EL (cell line): ENCODE results near the gene NUDT3.
"Not testable (repeated sequence)": the region's sequence is repeated elsewhere in the genome, so short reads cannot be mapped to it uniquely, and the experiment has no call there.

Experiments
- DNase-seq: peaks from one replicate; pipeline ENCODE4 v3.0.0-alpha.2; 2016

The NUDT3 gene

DNA sequence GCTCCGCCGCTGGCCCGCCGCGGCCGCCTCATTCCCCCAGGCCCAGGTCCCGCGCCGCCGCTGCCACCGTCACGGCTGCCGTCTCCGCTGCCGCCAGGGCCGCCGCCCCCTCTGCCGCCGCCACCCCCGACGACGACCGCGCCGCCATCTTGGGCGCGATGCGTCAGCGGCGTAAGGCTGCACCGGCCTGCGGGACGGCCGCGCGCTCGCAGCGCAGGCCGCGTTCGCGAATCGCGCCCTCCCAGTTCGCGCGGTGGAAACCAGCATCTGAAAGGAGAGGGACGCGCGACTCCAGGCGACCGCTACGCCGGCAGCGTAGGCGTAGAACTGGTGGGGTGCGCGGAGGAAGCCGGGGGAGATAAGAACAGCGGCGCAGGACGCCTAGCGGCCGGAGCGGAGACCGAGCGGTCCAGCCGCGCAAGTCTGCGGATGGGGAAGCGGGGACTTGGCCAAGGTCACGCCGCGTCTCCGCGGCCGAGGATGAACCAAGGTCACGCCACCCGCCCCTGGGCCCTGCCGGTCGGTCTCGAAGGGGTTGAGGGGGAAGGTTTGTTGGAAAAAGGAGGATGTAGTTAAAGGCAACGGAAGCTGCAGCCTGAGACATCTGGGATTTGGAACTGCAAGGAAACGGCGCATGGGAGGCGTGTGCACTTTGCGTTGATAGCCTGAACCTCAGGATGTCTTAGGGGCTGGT is at the start of gene NUDT3:
Gene NUDT3 (minus strand): TSS at position 173 of the 694 bp plus-strand sequence. CDS start 307 bp downstream, outside the sequence.
- peak; percentile 92 for DNase-seq

DNA sequence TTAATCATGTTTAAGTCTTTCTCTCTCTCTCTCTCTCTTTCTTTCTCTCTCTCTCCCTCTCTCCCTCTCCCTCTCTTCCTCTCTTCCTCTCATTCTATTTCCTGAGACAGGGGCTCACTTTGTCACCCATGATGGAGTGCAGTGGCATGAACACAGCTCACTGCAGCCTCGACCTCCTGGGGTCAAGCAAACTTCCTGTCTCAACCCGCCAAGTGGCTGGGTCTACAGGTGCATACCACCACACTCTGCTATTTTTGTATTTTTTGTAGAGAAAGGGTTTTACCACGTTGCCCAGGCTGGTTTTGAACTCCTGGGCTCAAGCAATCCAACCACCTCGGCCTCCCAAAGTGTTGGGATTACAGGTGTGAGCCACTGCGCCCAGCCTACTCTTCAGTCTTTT is 49.1 kb upstream of the NUDT3 start:
- no peak for DNase-seq

DNA sequence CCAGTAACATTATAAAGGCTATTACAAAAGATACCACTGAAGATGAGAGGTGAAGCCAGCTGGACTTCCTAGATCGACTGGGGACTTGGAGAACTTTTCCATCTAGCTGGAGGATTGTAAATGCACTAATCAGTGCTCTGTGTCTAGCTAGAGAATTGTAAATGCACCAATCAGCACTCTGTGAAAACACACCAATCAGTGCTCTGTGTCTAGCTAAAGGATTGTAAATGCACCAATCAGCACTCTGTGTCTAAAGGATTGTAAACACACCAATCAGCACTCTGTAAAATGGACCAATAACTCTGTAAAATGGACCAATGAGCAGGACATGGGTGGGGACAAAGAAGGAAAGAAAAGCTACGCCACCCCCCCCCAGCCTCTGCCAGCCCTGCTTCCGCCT is 47.0 kb upstream of the NUDT3 start:
- no peak for DNase-seq

DNA sequence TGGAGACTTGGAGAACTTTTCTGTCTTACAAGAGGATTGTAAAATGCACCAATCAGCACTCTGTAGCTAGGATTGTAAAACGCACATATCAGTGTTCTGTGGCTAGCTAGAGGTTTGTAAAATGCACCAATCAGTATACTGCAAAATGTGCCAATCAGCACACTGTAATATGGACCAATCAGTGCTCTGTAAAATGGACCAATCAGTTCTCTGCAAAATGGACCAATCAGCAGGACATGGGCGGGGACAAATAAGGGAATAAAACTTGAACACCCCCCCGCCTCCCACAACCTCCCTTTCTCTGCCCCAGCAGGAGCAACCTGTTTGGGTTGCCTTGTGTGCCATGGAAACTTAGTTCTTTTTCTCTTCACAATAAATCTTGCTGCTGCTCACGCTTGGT is 46.2 kb upstream of the NUDT3 start:
- no peak for DNase-seq

DNA sequence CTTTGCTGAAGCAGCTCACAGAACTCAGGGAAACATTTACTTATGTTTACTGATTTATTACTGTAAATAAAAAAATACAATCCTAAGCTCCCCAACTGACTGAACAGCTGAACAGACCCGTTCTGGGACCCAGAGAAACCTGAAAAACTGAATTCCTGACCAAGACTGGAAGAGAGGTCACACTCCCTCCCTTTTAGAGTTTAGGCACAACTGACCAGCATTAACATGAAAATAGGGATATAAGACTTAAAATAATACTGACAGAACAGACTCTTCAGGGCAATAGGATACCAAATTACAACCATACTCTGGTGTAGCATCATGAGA is 45.1 kb upstream of the NUDT3 start:
- no peak for DNase-seq

DNA sequence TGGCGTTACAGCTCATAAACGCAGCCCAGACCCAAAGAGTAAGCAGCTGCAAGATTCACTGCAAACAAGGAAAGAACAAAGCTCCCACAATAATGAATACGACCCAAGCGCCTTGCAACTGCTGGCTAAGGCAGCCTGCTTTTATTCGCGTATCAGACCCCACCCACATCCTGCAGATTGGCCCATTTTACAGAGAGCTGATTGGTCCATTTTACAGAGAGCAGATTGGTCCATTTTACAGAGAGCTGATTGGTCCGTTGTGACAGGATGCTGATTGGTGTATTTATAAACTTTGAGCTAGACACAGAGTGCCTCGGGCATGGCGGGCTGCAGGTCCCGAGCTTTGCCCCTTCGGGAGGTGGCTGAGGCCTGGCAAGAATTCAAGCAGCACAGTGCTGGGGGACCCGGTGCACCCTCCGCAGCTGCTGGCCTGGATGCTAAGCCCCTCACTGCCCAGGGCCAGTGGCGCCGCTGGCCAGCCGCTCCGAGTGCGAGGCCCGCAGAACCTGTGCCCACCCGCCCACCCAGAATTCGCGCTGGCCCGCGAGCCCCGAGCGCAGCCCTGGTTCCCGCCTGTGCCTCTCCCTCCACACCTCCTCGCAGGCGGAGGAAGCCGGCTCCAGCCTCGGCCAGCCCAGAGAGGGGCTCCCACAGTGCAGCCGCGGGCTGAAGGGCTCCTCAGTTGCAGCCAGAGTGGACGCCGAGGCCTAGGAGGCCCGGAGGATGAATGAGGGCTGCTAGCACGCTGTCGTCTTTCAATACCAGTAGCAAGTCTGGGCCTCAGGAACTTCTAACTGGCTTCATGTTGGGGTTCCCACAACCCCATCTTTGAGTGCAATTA is 44.6 kb upstream of the NUDT3 start:
- DNase-seq, result no peak

DNA sequence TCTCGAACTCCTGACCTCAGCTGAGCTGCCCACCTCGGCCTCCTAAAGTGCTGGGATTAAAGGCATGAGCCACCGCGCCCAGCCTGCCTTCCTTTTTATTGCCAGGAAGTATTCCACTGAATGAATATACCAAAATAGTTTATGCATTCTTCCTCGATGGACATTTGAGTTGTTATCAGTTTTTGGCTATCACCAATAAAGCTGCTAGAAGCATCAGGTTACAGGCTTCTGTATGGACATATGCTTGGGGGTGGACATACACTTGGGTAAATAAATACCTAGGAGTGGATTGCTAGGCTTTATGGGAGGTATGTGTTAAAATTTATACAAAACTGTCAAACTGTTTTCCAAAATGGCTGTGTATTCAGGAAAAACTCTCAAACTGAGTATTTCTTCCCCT is 43.4 kb upstream of the NUDT3 start:
- DNase-seq, result no peak

DNA sequence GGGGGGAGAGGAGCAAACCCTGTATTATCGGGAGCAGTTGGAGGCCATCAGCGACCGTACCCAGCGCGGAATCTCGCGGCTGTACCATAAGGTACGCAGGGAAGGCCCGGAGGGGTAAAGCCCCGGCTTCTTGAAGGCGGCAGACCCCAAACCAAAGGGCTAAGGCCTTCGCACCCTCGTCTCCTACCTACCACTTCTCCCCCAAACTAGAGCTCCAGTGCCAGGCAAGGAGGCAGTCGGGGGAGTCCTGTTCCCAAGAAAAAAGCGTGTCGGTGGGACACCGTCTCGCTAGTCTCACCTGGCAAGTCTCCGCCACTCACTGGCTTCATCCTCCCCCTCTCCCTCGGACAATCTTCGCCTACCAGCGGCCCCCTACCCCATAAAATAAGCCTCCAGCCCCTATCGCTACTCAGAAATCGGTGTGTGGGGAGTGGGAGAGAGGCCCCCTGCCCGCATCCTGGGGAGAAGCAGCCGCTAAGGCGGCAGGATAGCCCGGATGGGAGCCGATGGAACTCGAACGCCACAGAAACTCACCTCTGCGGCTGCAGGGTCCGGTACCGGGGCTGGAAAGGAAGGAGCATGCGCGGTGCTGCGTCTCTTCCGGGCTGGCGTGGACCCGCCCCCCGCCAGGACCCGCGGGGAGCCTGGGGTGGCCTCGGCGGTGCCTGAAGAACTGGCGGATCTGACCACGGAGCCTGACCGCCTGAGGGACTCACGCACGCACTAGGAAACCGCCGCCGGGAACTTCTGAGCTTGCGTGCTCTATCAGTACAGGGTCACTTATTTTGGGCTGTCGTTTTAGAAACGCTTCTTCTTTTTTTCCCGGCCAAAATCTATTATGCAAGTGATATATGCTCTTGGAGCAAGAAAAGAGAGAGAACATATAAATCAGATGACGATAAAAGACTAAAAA is 33.3 kb upstream of the NUDT3 start, which contains the start of gene RPS10:
Gene RPS10 (minus strand): TSS at position 572 of the 913 bp plus-strand sequence. CDS start 848 bp downstream, outside the sequence.
- peak; percentile 93 for DNase-seq

DNA sequence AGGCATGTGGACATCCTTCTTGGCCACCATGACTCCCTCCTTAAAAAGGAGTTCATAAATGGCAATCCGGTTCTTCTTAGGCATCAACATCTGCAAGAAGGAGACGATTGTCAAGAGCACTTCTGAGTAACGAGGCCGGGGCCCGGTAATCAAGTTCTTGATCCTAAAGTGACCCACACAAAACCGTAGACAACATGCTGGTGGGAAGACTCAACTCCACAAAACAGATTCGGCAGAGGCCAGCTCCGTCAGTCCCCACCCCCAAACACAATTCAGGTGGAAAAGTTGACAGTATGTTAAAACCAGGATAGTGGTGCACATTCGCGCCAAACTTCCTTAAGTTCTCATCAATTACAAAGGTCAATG is 32.6 kb upstream of the NUDT3 start:
- no peak for DNase-seq

DNA sequence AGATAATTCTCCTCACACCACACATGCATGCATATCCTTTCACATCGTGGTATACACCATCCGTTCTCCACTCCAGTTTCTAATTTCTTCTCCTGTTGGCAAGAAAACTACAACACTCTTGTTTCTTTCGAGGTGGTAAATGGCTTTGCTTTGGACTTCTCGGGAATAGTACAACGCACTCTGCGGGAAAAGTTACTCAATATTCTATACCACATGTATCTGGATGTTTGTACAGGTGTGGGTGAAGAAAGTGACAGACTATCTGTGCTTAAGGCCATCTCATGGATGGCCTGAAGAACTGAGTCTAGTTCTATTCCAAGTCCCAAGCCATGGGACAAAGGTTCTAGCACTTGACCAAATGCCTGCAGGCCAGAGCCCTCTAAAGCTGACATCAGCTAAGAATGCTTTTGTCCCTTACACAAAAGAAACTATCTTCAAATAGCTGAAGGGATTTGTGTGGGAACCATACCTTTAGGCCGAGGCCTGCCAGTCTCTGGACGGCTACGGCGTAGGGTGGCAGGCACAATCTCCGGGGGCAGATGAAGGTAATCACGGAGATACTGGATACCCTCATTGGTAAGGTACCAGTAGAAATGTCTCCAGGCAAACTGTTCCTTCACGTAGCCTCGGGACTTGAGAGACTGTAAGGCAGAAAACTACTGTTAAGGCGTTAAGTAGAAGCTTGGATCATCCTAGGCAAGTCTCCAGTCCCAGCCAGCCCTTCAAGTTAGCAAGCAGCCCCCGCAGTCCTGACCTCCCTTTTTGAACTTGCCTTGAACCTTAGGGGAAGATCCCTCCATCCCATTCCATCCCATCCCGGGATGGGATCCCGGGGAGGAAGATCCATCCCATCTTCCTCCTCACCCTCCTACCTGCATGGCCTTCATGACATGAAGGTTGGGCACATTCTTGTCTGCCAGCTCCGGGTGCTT is 32.0 kb upstream of the NUDT3 start:
- DNase-seq, result no peak

DNA sequence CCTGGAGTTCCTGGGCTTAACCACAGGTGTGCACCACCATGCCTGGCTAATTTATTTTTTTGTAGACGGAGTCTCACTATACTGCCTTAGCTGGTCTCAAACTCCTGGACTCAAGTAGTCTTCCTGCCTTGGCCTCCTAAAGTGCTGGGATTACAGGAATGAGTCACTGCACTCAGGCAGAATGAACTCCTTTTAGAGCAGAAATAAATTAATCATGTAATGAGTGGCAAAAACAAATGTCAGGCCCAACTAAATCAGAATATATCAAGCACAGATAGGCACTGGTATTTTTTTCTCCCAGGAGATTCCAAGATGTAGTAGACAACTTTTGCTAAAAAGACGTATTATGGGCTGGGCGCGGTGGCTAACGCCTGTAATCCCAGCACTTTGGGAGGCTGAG is 30.8 kb upstream of the NUDT3 start:
- DNase-seq, result peak; percentile 38

DNA sequence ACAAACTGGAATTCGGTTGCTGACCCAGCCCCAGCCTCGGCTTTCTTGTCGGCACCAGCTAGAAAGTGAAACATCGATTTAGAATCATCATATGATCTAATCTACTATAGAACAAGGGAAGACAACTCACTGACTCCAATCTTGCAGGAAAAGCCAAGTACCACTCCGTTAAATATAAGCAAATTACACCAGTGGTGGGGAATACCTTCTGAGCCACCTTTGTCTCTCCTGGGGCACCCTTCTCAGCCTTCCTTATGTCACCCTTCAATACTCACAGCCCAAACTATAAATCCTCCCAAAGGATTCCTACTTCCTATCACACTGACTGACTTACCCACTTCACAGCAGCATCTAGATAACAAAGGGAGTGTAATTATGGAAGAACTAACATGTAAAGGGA is 25.9 kb upstream of the NUDT3 start:
- DNase-seq, result no peak

DNA sequence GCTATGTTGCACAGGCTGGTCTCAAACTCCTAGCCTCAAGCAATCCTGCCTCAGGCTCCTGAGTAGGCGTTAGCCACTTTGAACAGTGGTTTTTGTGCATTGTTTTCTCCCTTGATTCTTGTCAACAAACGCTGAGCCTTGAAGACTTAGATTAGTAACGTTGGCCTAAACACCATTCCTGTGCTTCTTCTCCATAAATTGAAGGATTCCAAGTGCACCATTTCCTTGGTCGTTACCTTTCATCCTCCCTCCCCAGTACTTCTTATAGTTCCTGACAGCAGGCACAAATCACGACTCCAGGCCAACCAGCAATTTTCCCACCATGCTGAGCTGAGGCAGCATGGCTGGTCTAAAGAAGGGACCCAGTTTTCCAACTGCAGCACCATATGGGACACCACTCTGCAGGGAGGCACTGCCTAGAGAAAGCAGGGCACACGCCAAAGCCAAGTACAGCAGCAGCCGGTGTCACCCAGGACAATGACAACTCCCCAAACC is 24.5 kb upstream of the NUDT3 start:
- no peak for DNase-seq

DNA sequence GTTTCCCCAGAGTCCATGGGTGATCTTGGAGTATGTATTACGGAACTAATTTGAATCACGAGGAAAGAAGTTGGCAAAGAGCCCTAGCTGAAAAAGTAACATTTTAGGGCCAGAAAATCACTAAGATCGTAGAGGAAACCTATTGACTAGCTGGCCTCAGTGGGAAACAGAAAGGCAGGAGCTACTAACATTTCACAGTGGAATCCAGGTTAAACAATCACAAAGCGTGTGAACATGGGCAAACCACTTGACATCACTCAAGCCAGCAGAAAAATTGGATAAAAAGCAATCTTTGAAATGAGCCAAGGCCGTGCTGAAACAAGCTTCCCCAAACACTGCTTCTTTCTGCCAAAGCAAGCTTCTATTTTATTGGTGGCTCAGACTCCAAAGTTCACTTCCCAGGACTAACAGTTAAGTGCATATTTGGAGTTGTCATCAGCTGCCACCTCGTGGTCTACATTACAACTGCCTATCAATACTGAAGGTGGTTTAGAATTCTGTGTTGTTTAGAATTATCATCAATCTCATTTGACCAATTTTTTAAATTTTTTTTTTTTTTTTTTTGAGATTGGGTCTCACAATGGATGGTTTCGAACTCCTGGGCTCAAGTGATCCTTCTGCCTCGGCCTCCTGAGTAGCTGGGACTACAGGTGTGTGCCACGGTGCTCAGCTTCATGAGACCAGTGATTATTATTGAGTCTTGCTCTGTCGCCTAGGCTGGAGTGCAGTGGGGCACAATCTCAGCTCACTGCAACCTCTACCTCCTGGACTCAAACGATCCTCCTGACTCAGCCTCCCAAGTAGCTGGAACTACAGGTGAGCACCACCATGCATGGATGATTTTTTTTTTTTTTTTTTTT is 22.8 kb upstream of the NUDT3 start:
- peak; percentile 53 for DNase-seq

DNA sequence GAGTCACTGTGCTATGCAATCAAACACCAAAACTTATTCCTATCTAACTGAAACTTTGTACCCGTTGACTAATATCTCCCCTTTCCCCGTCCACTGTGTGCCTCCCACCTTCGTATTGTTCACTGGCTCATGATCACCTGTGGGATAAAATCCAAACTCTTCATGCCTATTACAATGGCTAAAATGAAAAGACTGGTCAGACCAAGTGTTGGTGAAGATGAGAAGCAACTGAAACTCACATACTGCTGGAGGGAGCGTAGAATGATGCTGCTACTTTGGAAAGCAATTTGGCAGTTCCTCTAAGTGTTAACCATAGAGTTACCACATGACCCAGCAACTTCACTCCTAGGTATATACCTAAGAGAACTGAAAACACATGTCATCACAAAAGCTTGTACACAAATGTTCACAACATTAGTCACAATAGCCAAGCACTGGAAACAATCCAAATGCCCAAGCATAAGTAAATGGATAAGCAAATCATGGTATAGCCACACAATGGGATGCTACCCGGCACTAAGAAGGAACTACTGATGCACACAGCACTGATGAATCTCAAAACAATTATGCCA is 20.3 kb upstream of the NUDT3 start:
- DNase-seq, result peak; percentile 65

DNA sequence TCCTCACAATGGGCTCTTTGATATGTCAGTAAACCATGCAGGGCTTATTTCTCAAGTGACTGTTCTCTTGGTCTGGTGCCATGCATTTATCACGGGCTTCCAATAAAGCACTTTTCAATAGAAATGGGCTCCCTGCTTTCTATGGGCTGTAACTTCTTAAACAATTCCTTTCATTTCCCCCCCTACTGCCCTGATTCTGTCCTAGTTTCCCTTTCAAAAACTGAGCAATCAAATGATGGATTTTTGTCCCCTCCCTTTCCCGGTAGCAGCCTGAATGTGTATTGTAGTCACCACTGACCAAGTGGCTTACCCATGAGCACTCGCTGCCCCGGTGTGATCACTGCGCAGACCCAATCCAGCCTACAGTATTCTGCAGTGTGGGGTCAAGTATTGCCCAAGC is 19.5 kb upstream of the NUDT3 start:
- no peak for DNase-seq

DNA sequence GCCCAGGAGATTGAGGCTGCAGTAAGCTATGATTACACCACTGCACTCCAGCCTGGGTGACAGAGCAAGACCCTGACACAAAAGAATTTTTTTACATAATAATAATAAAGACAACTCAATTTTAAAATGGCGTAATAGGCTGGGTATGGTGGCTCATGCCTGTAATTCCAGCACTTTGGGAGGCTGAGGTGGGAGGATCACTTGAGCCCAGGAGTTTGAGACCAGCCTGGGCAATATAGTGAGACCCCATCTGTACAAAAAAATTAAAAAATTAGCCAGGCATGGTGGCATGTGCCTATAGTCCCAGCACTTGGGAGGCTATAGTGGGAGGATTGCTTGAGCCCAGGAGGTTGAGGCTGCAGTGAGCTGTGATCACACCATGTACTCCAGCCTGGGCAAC is 15.4 kb upstream of the NUDT3 start:
- not testable (repeated sequence) for DNase-seq

DNA sequence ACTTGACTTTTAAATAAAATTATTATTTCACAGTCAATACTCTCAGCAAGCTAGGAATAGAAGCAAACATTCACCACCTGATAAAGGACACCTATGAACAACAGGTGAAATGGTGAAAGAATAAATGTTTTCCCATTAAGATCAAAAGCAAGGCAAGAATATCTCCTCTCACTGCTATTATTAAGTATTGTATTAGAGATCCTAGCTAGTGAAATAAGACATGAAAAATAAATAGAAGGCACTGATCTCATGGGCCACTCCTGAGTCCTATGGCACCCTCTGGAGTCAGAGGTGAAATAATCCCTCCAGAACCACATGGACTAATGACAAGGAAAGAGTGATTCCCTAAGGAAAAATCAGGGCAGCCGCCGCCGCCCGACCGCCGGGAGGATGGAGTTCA is 4.0 kb upstream of the NUDT3 start:
- no peak for DNase-seq

DNA sequence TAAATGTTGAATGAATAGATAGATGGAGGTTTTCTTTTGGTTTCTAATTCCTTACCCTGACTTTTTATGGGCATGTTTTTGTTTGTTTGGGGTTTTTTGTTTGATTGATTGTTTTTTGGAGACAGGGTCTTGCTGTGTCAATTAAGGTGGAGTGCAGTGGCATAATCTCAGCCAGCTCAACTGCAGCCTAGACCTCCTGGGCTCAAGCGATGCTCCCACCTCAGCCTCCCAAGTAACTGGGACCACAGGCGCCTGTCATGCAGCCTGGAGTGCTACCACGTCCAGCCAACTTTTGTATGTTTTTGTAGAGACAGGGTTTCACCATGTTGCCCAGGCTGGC is 1.5 kb upstream of the NUDT3 start:
- no peak for DNase-seq

DNA sequence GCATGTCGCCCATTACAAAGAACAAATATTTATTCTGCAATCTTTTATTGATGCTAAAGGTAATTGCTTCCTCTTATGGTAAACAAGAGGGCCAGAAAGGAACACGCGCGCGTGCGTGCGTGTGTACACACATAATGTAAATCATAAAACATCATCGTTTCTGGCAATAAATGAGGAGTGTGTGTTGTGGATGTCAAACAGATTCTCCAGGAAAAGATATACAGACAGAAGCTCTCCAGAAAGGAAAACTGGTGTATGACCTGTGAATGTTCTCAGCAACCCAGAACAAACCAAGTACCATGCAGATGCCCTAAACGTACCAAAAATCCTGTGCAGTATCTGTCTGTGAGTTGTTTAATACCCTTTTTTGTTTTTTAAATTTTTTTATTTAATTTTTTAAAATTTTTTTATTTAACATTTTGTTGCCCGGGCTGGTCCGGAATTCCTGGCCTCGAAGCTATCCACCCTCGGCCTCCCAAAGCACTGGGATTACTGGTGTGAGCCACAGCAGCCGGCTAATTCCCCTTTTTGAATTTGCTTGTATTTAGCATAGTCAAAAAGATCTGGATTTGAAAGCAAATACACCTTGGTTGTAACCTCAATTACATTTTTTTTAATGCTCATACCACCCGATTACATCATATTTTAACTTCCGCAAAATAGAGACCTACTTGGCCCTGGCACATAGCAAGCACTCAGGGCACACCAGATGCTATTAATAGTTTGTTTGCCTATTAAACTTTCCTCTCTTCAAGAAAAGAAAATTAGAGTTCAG is 909 bp upstream of the NUDT3 start:
- no peak for DNase-seq
